Cardiac muscle cell (in vitro differentiated cells and primary cell): ENCODE results near the gene FOXI1. TPM values are rescaled to one million over a fixed set of nuclear protein-coding genes. Genes with fewer than 3 reads are reported as not detected.
A peak's percentile ranks its signal among the peaks of the same experiment; 100 is the strongest.

Experiments used
- DNase-seq, 2 donors: peaks; one replicate each; pipeline versions ENCODE4 v3.0.0 to v3.0.0-alpha.2; 2010 to 2017; ENCODE audit warnings: low read depth in 1 of 2, low spot score in 1 of 2
- H3K27ac ChIP-seq: fragments of 200-600 bp; sonication (generic); 2 replicates; pipeline ENCODE4 v1.5.1; 2016
- H3K27me3 ChIP-seq: fragments of 200-600 bp; sonication (generic); 2 replicates; pipeline ENCODE4 v1.6.0; 2016; ENCODE audit warnings: control low read depth
- H3K36me3 ChIP-seq: fragments of 200-600 bp; sonication (generic); 2 replicates; pipeline ENCODE4 v1.5.1; 2016; ENCODE audit warnings: control low read depth
- H3K4me1 ChIP-seq: fragments of 200-600 bp; sonication (generic); 2 replicates; pipeline ENCODE4 v1.8.1; 2017; ENCODE audit warnings: low read depth, mild to moderate bottlenecking, mixed run types
- H3K4me3 ChIP-seq: fragments of 200-600 bp; sonication (generic); 2 replicates; pipeline ENCODE4 v1.5.1; 2016; ENCODE audit warnings: mild to moderate bottlenecking
- H3K9me3 ChIP-seq: fragments of 200-600 bp; sonication (generic); 2 replicates; pipeline ENCODE4 v1.5.1; 2017; ENCODE audit warnings: low read depth, mild to moderate bottlenecking, control low read depth
- CTCF ChIP-seq: IDR thresholded peaks from 2 replicates; pipeline ENCODE4 v1.5.1; 2012; ENCODE audit warnings: low read depth, mild to moderate bottlenecking, low read length
- polyA plus RNA-seq: library from polyadenylated mRNA; unstranded; fragments of >200 nt; fragmentation: Nextera tagmentation; extraction: Ambion mirVana; gene quantifications from 2 replicates; pipeline ENCODE4 v1.2.1, GENCODE V29; 2016
- total RNA-seq: library from RNA; depleted of rRNA; stranded (reverse); fragments of >200 nt; gene quantifications from 2 replicates; pipeline ENCODE4 v1.2.3, GENCODE V29; 2016

Gene FOXI1
- total and polyA plus RNA-seq, 2 experiments from 2014 or later, result not detected

- Histone ChIP-seq H3K36me3 (no peaks in the 10 kb centered on the region), H3K9me3 (no peaks in the 10 kb centered on the region), H3K27me3 (no peaks in the 10 kb centered on the region), H3K4me3 (no peak overlapping the region), H3K27ac (no peak overlapping the region), H3K4me1 (peaks cover 19% of the 10 kb centered on the region)
- no peak for TF ChIP-seq CTCF
- no peak for DNase-seq
Observed at GRCh38 chr5:170154297-170154696, 48.6 kb downstream of the FOXI1 start.

- no peak for TF ChIP-seq CTCF
- Histone ChIP-seq H3K36me3 (no peaks in the 10 kb centered on the region), H3K27ac (no peak overlapping the region), H3K9me3 (no peaks in the 10 kb centered on the region), H3K27me3 (no peaks in the 10 kb centered on the region), H3K4me3 (no peak overlapping the region), H3K4me1 (peaks cover 19% of the 10 kb centered on the region)
- DNase-seq, result no peak
Observed at GRCh38 chr5:170154744-170155143, 49.0 kb downstream of the FOXI1 start.

- Histone ChIP-seq H3K4me1 (peaks cover 19% of the 10 kb centered on the region), H3K4me3 (no peak overlapping the region), H3K36me3 (no peaks in the 10 kb centered on the region), H3K27me3 (no peaks in the 10 kb centered on the region), H3K27ac (no peak overlapping the region), H3K9me3 (no peaks in the 10 kb centered on the region)
- no peak for TF ChIP-seq CTCF
- DNase-seq, result no peak
Observed at GRCh38 chr5:170155771-170156170, 50.1 kb downstream of the FOXI1 start.

- TF ChIP-seq CTCF, result no peak
- Histone ChIP-seq H3K4me1 (peaks cover 7% of the 10 kb centered on the region), H3K27ac (no peak overlapping the region), H3K9me3 (no peaks in the 10 kb centered on the region), H3K36me3 (no peaks in the 10 kb centered on the region), H3K4me3 (no peak overlapping the region), H3K27me3 (no peaks in the 10 kb centered on the region)
- peak in 1 of 2 donors; percentile 59 for DNase-seq
Observed at GRCh38 chr5:170159101-170159698, 53.5 kb downstream of the FOXI1 start.

Other genes with a start within 250 kb of the FOXI1 start
- 3.9 and 9.3 TPM in 2 replicates for gene INSYN2B, start 125.4 kb upstream of the FOXI1 start, total RNA-seq
- 1.6 and 1.7 TPM in 2 replicates for gene INSYN2B, start 125.4 kb upstream of the FOXI1 start, polyA plus RNA-seq
- not detected in 2 replicates for gene C5orf58, start 127.1 kb downstream of the FOXI1 start, total RNA-seq
- not detected in 2 replicates for gene C5orf58, start 127.1 kb downstream of the FOXI1 start, polyA plus RNA-seq
- not detected in 2 replicates for gene LCP2, start 191.9 kb downstream of the FOXI1 start, total RNA-seq
- not detected in 2 replicates for gene LCP2, start 191.9 kb downstream of the FOXI1 start, polyA plus RNA-seq